HG02798 (cell line): ENCODE measurements around the gene KLK14.

Experiments
- ATAC-seq: cut with Tn5 transposase; IDR thresholded peaks from one replicate; pipeline ENCODE4 v1.9.1; 2021; ENCODE audit warnings: mild to moderate bottlenecking; ENCODE audit not compliant: unreplicated experiment, poor library complexity

The KLK14 gene, protein sequence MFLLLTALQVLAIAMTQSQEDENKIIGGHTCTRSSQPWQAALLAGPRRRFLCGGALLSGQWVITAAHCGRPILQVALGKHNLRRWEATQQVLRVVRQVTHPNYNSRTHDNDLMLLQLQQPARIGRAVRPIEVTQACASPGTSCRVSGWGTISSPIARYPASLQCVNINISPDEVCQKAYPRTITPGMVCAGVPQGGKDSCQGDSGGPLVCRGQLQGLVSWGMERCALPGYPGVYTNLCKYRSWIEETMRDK

DNA sequence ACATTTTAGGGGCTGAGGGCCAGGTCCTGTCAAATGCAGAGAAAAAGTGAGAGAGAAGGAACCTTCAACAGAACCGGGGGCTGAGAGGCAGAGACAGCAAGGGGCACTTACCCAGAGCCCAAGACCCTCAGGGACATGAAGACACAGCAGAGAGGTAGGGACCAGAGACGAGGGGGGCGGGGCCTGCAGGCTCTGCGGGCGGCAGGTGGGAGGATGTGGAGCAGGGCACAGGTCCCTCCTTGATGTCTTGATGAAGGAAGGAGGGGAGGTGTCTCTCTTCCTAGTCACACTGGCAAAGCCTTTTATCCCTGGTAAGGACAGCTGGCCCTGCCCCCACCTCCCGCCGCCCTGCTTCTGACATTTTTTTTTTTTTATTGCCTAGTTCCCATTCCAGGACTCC, at the start of gene KLK14:
KLK14 (minus strand) TSS at position 277 of the 400 bp plus-strand sequence; CDS start at position 4, 273 bp downstream.
- ATAC-seq = no peak

DNA sequence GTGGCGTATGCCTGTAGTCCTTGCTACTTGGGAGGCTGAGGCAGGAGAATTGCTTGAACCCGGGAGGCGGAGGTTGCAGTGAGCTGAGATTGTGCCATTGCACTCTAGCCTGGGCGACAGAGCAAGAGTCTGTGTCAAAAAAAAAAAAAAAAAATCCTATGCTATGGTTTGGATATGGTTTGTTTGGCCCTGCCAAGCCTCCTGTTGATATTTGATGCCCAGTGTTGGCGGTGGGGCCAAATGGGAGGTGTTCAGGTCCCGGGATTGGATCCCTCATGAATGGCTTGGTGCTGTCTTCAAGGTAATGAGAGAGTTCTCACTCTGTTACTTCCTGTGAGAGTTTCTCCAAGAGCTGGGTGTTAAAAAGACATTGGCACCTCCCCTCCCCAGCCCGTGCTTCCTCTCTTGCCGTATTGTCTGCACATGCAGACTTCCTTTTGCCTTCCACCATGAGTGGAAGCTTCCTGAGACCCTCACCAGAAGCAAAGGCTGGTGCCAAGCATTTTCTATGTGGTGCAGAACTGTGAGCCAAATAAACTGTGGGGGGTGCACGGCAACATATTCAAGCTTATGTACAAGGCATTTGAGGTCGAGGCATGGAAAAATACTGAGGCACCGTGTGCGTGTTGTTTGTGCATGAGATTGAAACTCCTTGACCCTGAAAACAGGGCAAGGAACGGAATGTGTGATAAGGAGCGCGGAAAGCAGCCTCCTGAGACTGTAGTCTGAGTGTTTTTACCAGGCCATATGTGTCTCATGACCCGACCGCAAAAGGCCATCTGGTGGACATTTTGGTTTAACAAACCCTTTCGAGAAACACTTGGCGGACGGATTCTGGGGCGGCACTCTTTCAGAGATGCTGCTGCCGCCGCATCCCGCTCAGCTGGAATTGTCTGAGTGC, 49.3 kb upstream of the KLK14 start:
- no peak for ATAC-seq

DNA sequence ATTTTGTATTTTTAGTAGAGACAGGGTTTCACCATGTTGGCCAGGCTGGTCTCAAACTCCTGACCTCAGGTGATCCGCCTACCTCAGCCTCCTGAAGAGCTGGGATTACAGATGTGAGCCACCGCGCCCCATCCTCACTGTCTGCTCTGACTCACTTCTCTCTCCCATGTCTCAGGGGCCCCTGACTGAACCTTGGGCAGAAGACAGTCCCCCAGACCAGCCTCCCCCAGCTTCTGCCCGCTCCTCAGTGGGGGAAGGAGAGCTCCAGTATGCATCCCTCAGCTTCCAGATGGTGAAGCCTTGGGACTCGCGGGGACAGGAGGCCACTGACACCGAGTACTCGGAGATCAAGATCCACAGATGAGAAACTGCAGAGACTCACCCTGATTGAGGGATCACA, 47.0 kb upstream of the KLK14 start:
- no peak for ATAC-seq

DNA sequence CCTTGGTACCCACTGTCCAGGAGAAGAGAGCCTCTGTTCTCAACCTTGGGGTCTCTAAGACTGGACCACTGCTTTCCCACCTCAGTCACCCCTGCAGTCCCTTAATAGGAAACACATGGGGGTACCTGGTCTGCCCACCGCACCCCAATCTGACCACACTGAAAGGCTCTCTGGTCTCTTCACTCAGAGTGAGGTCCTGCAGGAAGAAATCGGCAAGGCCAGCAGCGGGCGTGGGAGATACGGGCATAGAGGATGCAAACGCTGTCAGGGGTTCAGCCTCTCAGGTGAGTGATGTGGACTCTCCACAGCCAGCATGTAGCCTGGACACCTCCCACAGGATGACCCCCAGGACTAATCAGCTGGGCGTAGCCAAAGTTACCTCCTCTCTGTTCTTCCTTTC, 45.5 kb upstream of the KLK14 start:
- no peak for ATAC-seq

DNA sequence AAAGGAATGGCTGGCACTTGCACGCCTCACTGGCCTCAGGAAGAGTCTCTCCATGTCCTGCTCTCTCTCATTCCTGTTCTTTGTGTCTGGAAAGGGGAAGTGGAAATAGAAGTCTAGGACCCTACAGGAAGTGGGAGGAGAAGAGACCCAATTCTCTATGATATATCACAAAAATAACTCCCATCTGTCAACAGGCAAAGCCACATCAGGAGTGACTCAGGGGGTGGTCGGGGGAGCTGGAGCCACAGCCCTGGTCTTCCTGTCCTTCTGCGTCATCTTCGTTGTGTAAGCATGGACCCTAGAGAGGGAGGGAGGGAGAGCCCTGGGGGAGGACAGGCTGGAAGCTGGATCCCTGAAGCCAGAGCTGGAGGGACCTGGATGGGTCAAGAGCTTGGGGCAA, 45.1 kb upstream of the KLK14 start:
- ATAC-seq = no peak

DNA sequence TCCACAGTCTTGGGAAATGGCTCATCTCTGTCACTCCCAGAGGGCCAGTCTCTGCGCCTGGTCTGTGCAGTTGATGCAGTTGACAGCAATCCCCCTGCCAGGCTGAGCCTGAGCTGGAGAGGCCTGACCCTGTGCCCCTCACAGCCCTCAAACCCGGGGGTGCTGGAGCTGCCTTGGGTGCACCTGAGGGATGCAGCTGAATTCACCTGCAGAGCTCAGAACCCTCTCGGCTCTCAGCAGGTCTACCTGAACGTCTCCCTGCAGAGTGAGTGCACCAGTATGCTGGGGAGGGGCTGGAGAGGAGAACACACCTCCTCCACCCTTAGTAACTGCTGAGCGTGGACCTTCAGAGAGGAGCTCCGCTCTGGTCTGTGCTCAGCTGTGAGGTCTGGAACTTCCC, 44.3 kb upstream of the KLK14 start:
- no peak for ATAC-seq

DNA sequence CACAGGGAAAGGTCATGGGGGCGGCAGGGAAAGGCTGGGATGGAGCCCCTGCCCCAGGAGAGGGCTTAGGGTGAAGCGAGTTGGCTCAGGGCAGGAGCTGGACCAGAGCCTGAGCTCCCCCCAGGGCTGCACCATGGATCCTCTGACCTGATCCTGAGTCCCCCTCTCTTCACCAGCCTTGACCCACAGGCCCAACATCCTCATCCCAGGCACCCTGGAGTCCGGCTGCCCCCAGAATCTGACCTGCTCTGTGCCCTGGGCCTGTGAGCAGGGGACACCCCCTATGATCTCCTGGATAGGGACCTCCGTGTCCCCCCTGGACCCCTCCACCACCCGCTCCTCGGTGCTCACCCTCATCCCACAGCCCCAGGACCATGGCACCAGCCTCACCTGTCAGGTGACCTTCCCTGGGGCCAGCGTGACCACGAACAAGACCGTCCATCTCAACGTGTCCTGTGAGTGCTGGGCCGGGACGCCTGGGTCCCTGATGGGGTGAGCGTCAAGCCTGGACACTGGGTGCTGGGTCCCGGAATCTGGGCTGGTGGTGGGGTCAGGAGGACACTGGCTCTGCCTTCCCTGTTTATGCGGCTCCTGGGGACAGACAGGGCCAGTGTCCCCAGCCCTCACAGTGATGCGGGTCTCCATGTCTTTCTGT, 42.9 kb upstream of the KLK14 start:
- ATAC-seq = no peak

DNA sequence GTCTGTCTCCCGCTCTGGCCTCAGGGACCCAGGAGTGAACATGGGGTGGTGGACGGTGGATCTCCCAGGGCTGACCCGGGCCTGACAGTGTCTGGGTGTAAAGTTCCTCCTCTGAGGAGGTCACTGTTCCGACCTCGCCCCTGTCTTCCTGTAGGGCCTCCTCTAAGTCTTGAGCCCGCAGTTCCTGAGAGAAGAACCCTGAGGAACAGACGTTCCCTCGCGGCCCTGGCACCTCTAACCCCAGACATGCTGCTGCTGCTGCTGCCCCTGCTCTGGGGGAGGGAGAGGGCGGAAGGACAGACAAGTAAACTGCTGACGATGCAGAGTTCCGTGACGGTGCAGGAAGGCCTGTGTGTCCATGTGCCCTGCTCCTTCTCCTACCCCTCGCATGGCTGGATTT, 42.0 kb upstream of the KLK14 start, which contains the start of gene SIGLEC9:
SIGLEC9 (plus strand) TSS at position 178 of the 400 bp plus-strand sequence; CDS start at position 247, 69 bp downstream.
- no peak for ATAC-seq

DNA sequence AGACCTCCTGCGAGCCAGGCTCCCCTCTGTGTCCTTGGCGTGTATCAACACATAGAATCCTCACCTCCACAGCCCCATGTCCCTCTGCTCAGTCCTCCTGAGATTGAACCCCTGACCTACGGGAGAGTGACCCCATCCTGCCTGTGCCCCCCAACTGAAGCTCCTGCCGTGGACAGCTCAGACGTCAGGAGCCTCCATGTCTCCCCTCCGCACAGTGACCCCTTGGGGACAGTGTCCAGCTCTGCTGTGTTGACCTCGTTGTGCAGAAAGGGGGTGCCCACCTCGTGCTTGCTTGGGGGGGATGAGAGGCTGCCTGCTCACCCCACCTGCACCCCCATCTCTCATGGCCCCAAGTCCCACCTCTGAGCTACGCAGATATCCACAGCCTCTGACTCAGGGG, 41.5 kb upstream of the KLK14 start:
- no peak for ATAC-seq

DNA sequence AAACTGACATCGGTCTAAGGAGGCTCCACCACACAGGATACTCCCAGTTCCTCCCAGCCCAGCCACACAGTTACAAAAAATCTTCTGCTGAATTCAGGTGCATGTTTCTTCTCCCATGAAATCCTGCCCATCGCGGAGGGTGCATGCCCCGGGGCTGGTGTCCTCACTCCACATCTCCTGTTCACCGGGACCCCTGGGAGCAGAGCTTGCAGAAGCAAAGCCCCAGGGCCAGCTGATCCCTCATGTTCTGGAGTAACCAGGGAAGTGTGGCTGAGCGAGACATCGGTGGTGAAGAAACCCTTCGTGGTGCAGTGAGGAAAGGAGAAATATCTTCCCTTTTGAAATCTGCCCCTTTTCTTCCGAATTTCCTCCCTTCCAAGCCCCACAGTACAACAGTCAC, 41.1 kb upstream of the KLK14 start:
- no peak for ATAC-seq

DNA sequence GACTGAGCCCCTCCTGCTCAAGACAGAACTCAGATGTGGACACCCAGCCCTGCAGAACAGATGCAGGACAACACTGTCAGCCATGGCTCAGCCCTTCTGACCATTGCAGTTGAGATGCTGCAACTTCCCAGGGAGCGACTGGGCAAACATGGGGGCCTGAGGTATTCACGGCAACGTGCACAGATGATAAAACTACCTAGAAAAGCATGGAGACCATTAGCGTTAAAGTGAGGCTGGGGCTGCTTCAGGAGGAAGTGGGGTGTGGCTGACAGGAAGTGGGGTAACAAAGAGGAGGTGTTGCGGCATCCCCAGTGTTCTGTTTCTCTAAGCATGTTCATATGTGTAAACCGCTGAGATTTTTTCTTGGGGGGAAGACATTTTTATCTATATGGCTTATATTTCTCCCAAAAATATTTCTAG, 40.7 kb upstream of the KLK14 start:
- ATAC-seq = no peak

DNA sequence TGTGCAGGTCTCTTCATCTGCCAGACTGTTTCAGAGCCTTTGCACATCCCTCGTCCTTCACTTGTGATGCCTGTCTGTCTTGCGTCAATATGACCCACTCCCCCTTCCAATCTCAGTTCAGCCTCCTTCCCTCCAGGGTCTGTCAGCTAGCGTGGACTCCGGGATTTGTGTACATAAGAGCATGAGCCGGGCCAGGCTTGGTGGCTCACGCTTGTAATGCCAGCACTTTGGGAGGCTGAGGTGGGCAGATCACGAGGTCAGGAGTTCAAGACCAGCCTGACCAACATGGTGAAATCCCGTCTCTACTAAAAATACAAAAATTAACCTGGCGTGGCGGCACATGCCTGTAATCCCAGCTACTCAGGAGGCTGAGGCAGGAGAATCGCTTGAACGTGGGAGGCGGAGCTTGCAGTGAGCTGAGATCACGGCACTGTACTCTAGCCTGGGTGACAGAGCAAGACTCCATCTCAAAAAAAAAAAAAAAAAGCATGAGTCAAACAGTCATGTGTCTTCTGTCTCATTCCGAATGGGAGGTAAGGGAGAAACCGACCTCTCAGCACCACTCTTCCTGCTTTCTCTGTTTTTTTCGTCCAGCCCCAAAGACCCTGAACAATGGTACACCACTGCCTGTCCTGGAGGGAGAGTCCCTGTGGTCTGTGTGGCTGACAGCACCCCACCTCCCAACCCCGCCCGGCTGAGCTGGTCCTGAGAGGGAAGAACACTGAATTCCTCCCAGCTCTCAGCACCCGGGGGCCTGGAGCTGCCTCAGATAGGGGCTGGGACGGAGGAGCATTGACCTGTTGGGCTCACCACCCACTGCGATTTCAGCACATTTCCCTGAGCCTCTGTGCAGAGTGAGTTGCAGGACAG, 39.7 kb upstream of the KLK14 start:
- ATAC-seq = no peak

DNA sequence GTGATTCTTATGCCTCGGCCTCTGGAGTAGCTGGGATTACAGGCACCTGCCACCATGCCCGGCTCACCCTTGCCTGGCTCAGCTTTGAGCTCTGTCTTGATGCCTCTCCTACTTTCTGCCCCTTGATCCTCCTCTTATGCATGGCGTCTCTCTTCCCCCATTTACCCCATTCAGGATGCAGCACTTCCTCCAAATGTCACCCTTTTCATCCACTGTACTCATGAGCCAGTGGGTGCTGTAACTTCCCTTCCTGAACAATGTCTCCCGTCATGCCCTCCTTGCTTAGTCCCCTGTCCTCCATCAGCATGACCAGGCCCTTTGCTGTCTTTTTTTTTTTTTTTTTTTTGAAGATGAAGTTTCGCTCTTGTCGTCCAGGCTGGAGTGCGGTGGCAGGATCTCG, 38.6 kb upstream of the KLK14 start:
- ATAC-seq = no peak

DNA sequence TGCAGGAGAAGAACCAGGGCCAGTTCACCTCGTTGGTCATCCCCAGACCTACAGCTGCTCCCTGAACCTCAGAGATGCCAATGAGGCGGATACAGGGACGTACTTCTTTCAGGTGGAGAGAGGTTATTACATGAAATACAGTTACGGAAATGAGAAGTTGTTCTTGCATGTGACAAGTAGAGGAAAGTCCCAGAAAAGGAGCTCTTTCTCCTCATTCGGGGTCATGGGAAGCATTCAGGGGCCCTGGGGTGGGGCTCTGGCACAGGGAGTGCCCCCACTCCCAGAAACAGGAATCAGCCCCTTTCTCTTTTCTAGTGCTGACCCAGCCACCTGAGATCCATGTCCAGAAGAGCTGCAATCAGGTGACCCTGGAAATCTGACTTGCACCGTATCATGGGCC, 37.5 kb upstream of the KLK14 start:
- ATAC-seq = no peak

DNA sequence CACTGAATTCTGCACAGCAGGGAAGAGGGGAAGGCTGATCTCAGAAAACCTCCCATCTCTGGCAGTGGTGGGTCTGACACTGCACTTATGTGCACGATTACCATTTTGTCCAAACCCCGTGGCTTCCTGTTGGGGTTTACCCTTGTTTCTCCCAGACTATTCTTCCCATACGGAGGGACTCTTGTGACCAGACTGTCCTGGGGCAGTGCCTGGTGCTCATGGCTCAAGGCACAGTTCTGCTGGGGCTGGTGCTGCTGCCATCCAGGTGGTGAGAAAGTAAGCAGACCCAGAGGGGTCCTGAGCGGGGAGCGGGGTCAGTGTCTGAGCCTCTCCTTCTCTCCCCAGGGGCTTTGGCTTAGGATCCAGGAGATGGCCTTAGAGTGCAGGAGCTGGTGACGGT, 36.9 kb upstream of the KLK14 start:
- no peak for ATAC-seq

DNA sequence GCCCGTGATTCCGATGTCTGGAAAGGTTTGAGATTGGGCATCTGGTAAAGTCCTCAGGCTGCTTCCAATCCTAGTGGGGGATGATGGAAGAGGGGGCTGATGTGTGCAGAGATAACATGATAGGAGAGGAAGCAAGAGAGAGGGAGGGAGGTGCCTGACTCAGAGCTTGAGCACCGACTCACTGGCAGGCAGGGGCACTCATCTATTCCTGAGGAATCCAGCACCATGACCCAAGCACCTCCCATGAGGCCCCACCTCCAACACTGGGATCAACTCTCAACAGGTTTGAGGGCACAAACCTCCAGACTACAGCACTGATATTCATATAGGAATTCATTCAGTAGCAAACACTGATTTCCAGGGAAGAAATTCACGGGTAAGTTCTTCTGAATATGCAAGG, 36.4 kb upstream of the KLK14 start:
- no peak for ATAC-seq

DNA sequence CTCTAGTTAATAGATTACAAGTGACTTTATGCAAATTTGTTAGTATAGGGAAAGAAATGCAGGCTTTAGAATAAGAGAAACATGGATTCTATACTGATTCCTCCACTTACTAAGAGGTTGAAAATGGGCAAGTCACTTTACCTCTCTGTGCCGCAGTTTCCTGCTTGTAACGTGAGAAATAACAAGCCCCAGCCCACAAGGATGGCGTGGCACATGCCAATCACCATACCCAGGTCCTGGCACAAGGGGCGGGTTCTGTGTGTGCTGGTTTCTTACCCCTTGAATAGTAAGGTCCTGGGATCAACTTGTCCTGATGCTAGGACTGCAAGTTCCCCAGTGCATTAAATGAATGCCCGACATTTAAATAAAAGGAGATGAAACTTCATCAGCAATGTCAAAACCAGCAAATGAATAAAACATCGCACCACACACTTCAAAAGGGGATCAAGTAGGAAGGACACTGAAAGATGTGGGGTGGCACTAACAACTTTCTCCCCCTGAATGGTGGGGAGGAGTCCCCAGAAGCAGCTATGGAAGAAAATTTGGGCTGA, 34.1 kb upstream of the KLK14 start:
- ATAC-seq = no peak

DNA sequence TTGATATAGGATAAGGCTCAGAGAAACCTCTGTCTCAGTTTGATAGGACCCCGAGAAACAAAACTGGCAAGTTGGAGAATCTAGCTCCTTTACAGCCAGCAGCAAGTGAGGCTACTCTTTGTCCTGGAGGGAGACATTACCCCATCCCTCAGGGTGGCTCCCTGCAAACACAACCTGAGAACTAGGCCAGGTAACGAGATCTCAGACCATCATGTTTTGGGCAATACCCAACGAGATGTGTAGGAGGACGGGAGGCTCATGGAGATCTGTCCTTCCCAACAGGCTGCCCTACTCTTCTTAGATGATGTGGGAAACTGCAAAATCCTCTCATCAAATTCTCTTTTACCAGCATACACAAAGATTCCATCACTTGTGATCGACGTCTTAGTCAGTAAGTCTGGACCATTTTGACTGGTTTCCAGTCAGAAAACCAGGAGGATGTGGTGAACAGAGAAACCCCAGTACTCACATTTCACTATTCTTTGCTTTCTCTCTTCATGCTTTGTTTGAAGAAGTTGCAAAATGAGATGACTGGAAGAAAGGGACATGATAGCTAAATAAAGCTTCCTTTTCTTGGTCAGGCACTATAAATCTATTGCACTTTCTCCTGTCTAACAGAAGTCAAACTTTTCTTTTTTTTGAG, 31.5 kb upstream of the KLK14 start:
- no peak for ATAC-seq

DNA sequence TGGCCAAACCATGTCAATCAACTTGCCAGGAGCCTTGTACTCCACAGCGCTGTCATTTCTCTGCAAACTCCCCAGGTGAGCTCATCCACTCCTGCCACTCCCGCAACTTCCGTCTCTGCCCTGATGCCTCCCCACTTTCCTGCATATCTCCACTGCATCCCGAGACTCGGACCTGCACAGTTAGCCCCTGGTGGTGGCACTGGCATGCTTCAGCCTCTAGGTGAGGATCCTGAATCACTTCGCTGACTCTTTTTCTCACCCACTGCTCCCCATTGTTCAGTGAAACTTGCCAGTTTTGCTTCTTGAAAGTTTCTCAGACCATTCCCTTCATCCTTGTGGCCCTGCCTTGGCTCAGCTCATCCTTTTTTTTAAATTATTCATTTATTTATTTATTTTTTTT, 28.9 kb upstream of the KLK14 start:
- ATAC-seq = no peak

DNA sequence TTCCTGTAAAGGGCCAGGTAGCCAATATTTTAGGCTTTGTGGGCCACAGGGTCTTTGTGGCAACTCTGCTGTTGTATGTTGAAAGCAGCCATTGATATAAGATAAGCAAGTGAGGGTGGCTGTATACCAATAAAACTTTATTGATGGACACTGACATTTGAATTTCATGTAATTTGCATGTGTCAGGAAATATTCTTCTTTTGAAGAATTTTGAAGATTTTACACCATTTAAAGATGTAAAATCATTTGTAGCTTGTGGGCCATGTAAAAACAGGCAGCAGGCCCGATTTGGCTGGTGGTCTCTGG, 27.9 kb upstream of the KLK14 start:
- ATAC-seq = no peak
